Activated T-helper 1 cell treated with Interleukin-2 at 50 U/mL for 16 hours (primary cell): ENCODE data around the gene TUBA4A.
"Not testable (repeated sequence)": the region's sequence is repeated elsewhere in the genome, so short reads cannot be mapped to it uniquely, and the experiment has no call there.

ENCODE experiments used
- DNase-seq: peaks from one replicate; pipeline ENCODE4 v3.0.0-alpha.2; 2020; ENCODE audit warnings: low read depth

The TUBA4A gene

DNA sequence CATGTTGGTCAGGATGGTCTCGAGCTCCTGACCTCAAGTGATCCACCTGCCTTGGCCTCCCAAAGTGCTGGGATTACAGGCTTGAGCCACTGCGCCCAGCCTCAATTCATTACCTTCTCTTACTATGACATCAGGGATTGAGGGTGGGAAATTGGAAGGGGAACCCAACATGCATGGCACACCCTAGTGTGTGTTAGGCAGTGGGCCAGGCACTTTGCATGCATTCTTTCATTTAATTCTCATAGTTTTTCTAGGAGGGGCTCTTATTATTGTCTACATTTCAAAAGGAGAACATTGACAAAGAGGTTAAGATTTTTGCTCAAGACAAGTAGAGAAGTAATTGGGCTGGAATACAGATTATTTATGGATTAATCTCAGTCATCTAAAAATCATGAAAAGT lies 14.6 kb upstream of the TUBA4A start:
- DNase-seq = no peak

DNA sequence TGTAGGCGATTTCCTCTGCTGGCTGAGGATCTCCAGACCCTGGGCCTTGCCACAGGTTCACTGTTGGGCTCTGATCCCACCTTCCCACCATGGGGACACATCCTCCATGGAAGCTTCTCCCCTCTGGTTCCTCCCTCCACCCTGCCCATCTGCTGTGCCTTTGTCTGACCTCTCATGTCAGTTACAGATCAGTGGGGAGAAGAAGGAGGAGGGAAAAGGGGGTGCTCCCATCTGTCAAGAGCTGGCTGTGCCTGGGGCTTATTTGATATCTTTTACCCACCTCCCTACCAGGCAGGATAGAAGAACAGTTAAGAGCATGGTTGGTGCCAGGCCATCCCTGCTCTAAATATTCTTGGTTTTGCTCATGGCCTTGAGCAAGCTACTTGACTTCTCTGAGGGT lies 13.2 kb upstream of the TUBA4A start:
- no peak for DNase-seq

DNA sequence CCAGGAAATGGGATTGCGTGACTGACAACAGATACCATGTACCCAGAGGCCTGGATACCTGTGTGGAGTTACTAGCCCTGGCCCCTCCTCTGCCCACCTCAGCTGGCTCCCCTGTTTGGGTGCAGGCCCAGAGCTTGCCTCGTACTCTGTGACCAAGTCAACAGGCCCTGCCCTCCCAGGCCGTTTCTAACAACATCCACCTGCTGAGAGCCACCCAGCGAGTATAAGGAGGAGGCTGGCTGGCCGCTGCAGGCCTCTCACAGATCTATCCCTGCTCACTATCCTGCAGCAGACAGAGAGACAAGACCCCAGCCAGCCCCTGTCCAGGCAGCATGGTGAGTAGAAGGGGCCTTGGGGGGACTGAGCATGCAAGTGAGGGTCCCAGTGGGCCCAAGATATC lies 12.5 kb upstream of the TUBA4A start:
- DNase-seq = no peak

DNA sequence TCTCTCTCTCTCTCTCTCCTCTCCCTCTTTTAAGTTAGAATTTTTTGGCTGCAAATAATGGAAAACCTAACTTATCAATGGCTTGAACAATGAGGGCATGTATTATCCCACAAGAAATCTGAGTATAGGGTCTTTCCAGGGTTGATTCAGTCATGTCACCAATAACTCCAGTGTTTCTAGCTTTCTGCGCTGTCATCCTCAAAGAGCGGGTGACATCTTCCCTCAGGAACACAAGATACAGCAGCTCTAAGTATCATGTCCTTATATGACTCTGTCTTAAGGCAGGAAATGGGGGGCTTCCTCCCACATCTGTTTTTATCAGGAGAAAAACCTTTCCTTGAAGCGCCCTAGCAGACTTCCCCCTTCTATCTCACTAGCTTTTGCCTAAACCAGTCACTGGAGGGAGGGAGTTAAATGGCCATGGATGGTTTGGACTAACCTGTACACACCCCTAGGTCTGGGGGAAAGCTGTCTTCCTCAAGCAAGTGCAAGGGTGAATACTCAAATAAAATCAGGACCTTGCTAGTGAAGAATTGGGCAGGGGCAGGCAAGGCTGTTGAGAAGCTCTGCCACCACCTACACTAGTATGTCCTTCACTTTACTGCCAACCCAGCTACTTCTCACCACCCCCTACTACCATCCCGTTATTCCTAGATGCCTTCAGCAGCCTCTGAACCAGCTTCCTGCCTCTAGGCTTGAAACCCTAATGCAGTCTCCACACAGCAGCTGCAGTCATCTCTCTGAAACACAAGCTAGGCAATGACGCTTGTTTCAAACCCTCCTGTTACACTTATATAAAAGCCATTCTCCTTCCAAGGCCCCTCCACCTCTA lies 7.5 kb upstream of the TUBA4A start:
- no peak for DNase-seq

DNA sequence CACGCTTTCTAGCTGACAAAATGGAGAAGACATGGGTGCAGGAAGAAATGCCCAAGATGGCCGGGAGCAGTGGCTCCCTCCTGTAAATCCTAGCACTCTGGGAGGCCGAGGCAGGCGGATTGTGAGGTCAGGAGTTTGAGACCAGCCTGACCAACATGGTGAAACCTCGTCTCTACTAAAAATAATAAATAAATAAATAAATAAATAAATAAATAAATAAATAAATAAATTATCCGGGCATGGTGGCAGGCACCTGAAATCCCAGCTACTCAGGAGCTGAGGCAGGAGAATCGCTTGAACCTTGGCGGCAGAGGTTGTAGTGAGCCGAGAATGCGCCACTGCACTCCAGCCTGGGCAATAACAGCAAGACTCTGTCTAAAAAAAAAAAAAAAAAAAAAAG lies 5.2 kb upstream of the TUBA4A start:
- not testable (repeated sequence) for DNase-seq

DNA sequence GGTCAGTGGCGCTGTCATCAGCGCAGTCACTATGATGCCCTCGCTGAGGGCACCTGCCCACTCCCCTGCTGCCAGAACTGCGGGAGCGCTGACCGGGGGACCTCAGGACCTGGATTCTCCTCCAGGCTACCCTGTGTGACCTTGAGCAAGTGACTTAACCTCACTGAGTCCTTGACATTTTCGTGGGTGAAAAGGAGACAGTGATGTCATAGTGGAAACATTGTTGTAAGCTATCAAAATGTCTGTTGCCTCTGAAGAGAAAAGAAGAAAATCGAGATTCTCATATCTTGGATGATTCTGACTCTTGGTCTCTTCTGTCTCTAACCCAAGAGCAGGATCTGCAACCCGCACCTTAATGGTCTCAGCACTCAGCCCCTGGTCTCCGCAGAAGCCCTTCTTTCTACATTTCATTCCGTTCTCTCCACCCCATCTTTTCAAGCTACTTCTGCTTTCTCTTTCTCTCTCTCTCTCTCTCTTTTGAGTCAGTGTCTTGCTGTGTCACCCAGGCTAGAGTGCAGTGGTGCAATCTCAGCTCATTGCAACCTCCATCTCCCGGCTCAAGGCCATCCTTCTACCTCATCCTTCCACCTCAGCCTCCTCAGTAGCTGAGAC lies 978 bp upstream of the TUBA4A start:
- no peak for DNase-seq

DNA sequence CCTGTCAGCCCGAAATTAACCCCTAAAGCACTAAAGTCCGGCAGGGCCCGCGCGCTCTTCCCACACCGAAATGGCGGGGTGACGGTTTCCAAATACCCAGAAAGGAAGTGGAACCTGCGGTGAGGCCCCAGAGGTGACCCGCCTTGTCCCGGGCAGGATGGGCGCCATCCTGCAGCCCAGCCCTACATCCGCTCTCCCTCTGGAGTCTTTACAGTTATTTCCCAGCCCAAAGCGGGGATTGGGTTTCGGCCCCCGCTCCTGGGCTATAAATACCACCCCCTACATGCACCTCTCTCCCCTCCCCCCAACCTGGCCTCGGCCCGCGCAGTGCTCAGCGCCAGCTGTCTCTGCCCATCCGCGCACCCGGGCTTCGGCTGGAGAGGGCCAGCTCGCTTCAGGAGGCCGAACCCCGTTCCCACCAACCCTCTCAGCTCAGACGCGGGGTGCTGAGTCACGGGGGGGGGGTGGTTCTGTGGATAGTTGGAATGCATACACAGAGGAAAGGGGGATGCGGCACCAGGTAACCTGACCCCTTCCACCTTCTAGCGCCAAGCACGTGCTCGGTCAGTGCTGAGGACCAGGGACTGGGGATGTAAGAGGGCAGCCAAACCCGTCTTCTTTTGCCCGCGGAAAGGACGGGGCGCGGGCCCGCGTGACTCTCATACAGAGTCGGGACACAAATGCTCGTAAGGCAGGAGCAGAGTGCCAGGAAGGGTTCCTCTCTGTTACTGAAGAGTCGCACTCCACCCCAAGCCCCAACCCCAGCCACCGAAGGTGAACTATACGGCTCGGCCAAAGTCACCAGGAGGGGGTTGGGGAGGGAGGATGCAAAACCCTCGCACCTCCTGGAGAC lies 592 bp downstream of the TUBA4A start, which contains the start of gene TUBA4B:
TUBA4B (plus strand) TSS at position 344 of the 853 bp plus-strand sequence; CDS start at position 509, 165 bp downstream.
- DNase-seq = no peak

DNA sequence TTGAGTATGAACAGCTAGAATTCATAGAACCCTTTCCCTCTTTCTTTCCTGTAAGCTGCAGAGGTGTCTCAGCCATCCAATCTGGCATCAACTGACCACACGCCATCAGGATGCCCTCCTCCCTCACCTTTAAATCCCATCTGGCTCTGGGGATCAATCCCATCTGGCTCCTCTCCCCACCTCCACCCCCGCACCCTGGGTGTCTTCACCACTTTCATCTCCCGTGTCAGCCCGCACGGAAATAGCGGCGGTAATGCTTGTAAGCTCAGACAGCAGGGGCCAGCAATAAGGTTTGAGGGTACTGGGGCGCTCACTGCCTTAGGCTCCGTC lies 1.2 kb downstream of the TUBA4A start:
- DNase-seq = no peak

DNA sequence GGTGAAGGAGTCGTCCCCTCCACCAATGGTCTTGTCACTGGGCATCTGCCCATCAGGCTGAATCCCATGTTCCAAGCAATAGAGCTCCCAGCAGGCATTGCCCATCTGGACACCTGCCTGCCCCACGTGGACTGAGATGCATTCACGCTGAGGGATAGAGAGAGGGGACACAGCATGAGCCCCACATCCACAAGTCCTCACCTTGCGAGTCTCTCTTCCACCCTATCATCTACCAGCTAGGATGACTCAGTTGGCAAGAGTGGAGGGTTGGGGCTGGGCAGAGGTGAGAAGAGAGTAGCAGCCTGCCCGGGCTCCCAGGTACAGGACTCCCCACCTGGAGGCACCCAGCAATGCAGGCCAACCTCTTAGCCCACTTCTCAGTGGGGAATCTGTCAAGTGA lies 1.6 kb downstream of the TUBA4A start:
- no peak for DNase-seq

DNA sequence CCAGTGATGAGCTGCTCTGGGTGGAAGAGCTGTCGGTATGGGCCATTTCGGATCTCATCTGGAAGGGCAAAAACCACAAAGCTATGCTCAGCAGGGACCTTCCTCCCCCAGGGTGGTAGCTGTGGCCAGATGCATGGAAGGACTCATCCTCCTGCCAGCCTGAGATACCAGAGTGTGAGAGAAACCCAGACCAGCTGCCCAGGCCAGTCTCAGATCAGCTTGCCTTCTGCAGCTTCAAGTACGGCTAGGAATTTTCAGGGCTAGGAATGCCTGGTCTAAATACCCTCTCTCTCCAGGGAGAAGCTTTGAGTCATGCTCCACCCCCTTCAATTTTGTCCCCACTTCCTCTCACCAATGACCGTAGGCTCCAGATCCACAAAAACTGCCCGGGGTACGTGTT lies 2.1 kb downstream of the TUBA4A start:
- no peak for DNase-seq

DNA sequence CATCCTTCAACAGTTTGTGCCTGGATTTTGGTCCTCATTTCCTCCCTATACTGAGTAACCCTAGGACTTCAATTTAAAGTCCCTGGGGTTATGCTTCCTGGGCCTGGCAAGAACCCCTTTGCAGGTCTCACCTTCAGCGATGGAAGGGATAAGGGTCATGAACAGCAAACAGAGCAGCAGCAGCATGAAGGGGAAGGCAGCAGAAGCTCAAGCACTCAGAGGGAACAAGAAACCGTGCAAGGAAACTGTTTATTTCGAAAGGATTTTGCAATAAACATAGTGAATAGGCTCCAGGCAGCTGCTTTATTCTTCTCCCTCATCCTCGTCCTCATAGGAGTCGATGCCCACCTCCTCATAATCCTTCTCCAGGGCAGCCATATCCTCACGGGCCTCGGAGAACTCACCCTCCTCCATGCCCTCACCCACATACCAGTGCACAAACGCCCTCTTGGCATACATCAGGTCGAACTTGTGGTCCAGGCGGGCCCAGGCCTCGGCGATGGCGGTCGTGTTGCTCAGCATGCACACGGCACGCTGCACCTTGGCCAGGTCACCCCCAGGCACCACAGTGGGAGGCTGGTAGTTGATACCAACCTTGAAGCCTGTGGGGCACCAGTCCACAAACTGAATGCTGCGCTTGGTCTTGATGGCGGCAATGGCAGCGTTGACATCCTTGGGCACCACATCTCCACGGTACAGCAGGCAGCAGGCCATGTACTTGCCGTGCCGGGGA lies 3.5 kb downstream of the TUBA4A start:
- no peak for DNase-seq

DNA sequence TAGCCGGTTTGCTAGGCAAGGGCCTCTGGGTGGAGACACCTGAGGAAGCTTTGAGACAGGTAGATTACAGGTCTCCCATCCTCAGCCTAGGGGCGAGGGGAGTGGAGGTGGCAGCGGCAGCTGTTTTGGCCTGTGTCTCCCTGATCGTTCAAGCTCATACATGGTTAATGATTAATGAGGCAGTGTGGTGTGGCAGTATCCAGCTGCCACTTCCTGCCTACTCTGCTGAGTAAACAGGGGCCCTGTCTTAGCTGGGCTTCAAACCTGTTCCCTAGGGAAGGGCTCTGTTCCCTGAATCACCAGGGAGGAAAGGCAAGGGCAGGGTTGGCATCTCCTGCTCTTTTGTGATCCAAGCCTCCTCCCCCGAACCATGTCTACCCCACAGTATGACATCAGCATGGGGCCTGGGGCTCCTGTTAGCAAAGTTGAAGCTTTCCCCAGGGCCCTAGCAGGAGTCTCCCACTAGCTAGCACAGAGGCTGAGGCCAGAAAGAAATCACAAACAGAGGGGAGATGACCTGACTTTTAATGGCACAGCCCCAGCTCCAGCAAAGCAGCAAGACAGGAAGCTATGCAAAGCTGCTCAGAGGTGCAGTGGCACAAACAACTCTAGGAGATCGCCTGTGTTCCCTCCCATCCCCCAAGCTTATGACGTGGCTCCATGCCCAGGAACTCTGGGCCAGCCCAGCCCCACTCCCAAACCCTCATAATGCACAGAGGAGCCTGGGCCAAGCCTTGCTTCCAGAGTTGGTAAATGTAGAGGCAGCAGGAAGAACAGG lies 4.3 kb downstream of the TUBA4A start:
- peak; percentile 27 for DNase-seq

DNA sequence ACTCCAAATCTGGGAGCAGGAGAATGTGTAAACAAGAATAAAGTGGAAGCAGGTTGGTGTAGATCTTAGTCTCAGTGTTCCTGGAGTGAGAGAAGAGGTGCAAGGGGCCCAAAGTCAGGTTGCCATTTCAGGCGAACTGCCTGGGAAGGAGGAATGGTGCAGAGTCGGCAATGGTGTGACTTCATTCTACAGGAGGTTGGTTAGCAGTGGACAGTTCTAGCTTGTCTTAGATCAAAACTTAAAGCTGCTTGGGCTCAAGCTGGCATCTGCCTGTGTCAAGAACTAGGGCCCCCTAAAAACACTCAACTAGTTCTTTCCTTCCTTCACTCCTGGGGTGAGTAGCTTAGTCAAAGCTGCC lies 4.9 kb downstream of the TUBA4A start:
- no peak for DNase-seq

DNA sequence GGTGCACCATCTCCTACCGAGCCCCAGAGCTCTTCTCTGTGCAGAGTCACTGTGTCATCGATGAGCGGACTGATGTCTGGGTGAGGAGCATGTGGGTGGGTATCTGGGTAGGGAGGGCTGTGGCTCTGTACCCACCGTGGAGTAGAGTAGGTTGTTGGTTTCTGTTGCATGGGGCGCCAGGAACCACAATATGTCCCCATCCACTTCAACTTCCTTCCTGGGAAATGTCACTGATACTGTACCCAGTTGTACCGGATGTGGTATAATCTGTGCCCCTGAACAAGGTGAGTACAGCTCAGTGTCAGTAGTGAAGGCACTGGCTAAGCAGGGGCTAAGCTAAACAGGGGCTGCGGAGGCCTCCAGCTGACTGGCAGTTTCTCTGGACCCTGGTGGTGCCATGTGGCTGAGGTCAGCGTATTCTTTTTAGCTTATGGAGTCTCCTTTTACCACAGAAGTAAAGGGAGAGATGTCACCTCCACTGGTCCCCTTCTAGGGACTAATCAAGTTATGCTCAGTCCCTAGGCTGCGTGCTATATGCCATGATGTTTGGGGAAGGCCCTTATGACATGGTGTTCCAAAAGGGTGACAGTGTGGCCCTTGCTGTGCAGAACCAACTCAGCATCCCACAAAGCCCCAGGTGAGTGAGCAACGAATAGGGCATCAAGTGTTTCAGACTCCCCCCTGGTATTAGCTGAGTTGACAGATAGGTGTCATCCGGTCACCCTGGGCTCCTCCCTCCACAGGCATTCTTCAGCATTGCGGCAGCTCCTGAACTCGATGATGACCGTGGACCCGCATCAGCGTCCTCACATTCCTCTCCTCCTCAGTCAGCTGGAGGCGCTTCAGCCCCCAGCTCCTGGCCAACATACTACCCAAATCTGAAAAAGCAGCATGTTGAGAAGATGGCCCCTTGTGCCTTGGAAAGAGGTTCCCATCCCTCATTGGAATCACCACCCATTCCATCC lies 5.8 kb downstream of the TUBA4A start:
- DNase-seq = peak; percentile 43

DNA sequence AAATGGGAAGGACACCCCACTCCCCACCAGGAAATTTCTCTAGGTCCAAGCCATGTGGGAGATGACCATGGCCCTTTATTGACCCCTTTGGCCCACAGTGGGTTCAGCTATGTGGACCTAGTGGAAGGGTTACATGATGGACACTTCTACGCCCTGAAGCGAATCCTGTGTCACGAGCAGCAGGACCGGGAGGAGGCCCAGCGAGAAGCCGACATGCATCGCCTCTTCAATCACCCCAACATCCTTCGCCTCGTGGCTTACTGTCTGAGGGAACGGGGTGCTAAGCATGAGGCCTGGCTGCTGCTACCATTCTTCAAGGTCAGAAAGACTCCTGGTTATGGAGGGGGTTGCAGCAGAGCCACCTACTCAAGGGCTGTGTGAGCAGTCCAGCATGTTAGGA lies 7.2 kb downstream of the TUBA4A start:
- DNase-seq = no peak

DNA sequence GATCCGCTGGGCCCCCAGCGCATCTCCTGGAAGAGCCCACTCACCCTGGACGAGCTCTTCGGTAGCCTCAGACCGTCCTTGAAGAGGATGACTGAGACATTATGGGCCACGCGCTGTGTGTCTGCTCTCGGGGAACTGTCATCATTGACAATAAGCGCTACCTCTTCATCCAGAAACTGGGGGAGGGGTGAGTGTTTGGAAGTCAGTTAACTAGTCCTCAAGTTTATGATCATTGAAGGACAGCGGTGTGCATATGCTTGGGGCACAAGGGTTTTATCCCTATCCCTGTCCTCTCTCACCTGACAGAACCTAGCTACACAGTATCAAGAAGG lies 7.9 kb downstream of the TUBA4A start:
- DNase-seq = no peak

DNA sequence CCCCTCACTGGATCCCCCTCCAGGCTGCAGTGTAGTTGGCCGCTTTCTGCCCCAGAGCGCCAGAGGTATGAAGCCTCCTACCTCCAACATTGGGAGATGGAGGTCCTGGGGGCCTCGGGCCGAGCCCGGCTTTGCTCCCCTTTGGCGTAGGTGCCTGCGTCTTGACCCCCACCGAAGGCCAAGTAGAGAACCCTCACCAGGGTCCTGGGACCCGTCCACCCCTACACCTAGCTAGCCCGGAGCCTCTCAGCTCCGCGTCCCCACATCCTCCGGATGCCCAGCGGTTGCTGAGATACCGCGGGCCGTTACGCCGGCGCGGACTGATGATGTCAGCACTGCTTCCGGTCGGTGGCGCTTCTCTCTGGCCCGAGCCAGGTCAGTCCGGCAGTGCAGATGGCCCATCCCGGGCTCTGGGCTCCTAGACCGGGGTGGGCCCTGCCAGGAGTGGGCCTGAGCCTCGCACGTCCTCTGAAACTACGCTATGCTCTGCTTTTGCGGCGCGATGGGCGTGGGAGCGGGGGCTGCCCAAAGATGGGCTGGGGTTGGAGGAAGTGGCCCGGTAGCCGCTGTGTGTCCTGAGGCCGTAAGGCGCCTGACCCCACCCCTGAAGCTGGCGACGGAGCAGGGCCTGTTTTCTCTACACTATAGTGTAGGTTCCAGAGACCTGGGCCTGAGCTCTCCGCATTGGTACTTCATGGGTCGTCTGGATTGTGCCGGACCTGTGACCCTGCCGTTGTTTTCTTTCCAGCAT lies 8.4 kb downstream of the TUBA4A start, which contains the start of the genes GLB1L and STK16:
GLB1L (minus strand) TSS at position 297 of the 751 bp plus-strand sequence. CDS start 1,871 bp downstream, outside the sequence.
STK16 (plus strand) TSS at position 332 of the 751 bp plus-strand sequence. CDS start 521 bp downstream, outside the sequence.
- DNase-seq = peak; percentile 82

DNA sequence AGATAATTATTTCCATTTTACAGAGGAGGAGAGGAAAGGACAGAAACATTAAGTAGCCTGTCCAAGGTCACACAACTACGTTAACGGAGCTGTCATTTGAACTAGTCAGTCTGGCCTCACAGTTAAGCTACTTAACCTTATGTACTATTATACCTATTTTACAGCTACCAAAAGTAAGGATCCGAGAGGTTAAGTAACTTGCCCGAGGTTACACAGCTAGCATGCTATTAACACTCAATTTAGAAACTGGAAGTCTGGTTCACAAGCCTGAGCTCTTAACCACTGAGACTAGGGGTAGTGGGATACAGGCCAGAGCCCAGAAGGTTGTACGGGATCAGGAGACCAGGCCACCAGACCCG lies 8.9 kb downstream of the TUBA4A start:
- DNase-seq = no peak

DNA sequence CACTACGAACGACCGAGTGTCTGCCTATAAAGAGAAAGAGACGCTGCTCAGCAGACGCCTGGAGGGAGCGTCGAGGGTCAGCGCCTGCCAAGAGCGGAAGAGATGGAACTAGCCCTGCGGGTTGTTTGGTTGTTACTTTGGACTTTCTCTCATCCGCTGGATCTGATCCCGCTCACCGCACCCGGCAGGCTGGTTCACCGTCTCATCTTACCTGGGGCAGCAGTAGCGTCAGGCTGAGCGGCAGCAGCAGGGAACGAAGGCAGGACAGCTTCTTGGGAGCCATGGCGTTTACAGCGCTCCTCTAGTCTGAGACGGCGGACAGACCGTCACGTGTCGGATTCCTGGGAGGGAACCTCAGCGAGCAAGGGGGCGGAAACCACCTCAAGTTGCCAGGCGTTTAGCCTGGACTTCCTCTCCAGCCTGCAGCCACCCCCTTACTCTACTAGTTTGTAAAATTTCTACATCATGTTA lies 10.4 kb downstream of the TUBA4A start:
- no peak for DNase-seq
